Ramos (cell line): ENCODE measurements around the gene PRDX1.
"Not testable (repeated sequence)": the region's sequence is repeated elsewhere in the genome, so short reads cannot be mapped to it uniquely, and the experiment has no call there.

ENCODE experiments used
- in situ Hi-C: fragments of 300-500 bp; cut with MboI; formaldehyde crosslinking; loops from one replicate; pipeline ENCODE4 v1.14.3; 2022; ENCODE audit warnings: low sequenced_read_pairs; ENCODE audit not compliant: unreplicated experiment

Gene PRDX1

GRCh38 chr1:45508295-45509151 lies 13.2 kb downstream of the PRDX1 start:
- in situ Hi-C loops = loop anchor here (5.0 to 25.0 kb wide), 2 partner anchors 59 to 696 kb away; partner anchors contain the start of genes BTBD19, DYNLT4 and PLK3

- in situ Hi-C loops = loop anchor here (5.0 to 25.0 kb wide), 2 partner anchors 59 to 696 kb away; partner anchors contain the start of genes BTBD19, DYNLT4 and PLK3
These were observed 13.8 kb downstream of the PRDX1 start for GRCh38 chr1:45507893-45508292.

- in situ Hi-C loops = loop anchor here (5.0 to 25.0 kb wide), 2 partner anchors 60 to 695 kb away; partner anchors contain the start of genes BTBD19, DYNLT4 and PLK3
These were observed 14.5 kb downstream of the PRDX1 start for GRCh38 chr1:45507195-45507594.

- in situ Hi-C loops = loop anchor here (25.0 kb wide), 1 partner anchor 691 kb away; the partner anchor contains the start of genes BTBD19, DYNLT4 and PLK3
These were observed 18.0 kb downstream of the PRDX1 start for GRCh38 chr1:45503462-45504360.

GRCh38 chr1:45501505-45501859 lies 20.2 kb downstream of the PRDX1 start:
- in situ Hi-C loops = loop anchor here (25.0 kb wide), 1 partner anchor 689 kb away; the partner anchor contains the start of genes BTBD19, DYNLT4 and PLK3

GRCh38 chr1:45499415-45499769 lies 22.3 kb downstream of the PRDX1 start:
- in situ Hi-C loops = loop anchor here (10.0 kb wide), 1 partner anchor 785 kb away; no protein-coding TSS in a partner anchor

GRCh38 chr1:45498279-45498678 lies 23.4 kb downstream of the PRDX1 start:
- in situ Hi-C loops = loop anchor here (10.0 kb wide), 1 partner anchor 783 kb away; no protein-coding TSS in a partner anchor

GRCh38 chr1:45493116-45493697 lies 28.5 kb downstream of the PRDX1 start:
- in situ Hi-C loops = loop anchor here (5.0 to 10.0 kb wide), 3 partner anchors 146 to 778 kb away; partner anchors contain the start of genes HECTD3 and UROD

GRCh38 chr1:45492691-45493090 lies 29.0 kb downstream of the PRDX1 start:
- in situ Hi-C loops = loop anchor here (5.0 to 10.0 kb wide), 3 partner anchors 145 to 778 kb away; partner anchors contain the start of genes HECTD3 and UROD

- in situ Hi-C loops = loop anchor here (5.0 to 10.0 kb wide), 3 partner anchors 144 to 777 kb away; partner anchors contain the start of genes HECTD3 and UROD
These were observed 30.0 kb downstream of the PRDX1 start for GRCh38 chr1:45491487-45492260.

- in situ Hi-C loops = loop anchor here (5.0 to 10.0 kb wide), 3 partner anchors 144 to 776 kb away; partner anchors contain the start of genes HECTD3 and UROD
These were observed 30.8 kb downstream of the PRDX1 start, which contains the start of gene TESK2 for GRCh38 chr1:45490626-45491486. Gene TESK2 (minus strand): TSS chr1:45491163. CDS start chr1:45457785, 33,378 bp downstream.

- in situ Hi-C loops = loop anchor here (5.0 to 10.0 kb wide), 3 partner anchors 143 to 775 kb away; partner anchors contain the start of genes HECTD3 and UROD
These were observed 31.5 kb downstream of the PRDX1 start for GRCh38 chr1:45490121-45490625.

- in situ Hi-C loops = not testable (repeated sequence)
These were observed 32.3 kb downstream of the PRDX1 start for GRCh38 chr1:45489379-45489778.

GRCh38 chr1:45488666-45489377 lies 32.9 kb downstream of the PRDX1 start:
- in situ Hi-C loops = no loop called here

- in situ Hi-C loops = no loop called here
These were observed 35.7 kb downstream of the PRDX1 start for GRCh38 chr1:45485949-45486348.

- in situ Hi-C loops = no loop called here
These were observed 42.5 kb downstream of the PRDX1 start for GRCh38 chr1:45479039-45479748.
